CD14-positive monocyte (primary cell): ENCODE results near the gene AOPEP. TPM values are rescaled to one million over a fixed set of nuclear protein-coding genes. Genes with fewer than 3 reads are reported as not detected.
A peak's percentile ranks its signal among the peaks of the same experiment; 100 is the strongest.

ENCODE experiments used
- DNase-seq, 3 donors: peaks; one replicate each; pipeline ENCODE4 v3.0.0-alpha.2; 2011 to 2022
- H2AFZ ChIP-seq: 2 replicates; pipeline ENCODE4 v1.6.0; 2012; ENCODE audit warnings: mild to moderate bottlenecking, low read depth, low read length, inconsistent platforms; ENCODE audit not compliant: insufficient read depth, poor library complexity, severe bottlenecking
- H3K27ac ChIP-seq, 2 donors: 1 replicate in 1 of 2; 2 replicates in 1 of 2; pipeline ENCODE4 v1.5.1; 2012 to 2013; ENCODE audit warnings: low read length in 2 of 2, control low read depth in 1 of 2, inconsistent platforms in 1 of 2, low read depth in 1 of 2, mild to moderate bottlenecking in 1 of 2
- H3K27me3 ChIP-seq, 2 donors: one replicate each; pipeline versions ENCODE4 v1.6.0 to v1.6.1; 2011 to 2013; ENCODE audit warnings: low read length in 2 of 2; ENCODE audit not compliant: control insufficient read depth in 2 of 2, insufficient read depth in 2 of 2
- H3K36me3 ChIP-seq, 2 donors: replicated peaks in 1 of 2; 1 replicate in 1 of 2; 2 replicates in 1 of 2; pipeline versions ENCODE4 v1.5.1 to v1.6.1; 2012 to 2013; ENCODE audit warnings: low read length in 2 of 2, control low read depth in 1 of 2, inconsistent platforms in 1 of 2, mild to moderate bottlenecking in 1 of 2; ENCODE audit not compliant: insufficient read depth in 2 of 2, control insufficient read depth in 1 of 2
- H3K4me1 ChIP-seq, 2 donors: 1 replicate in 1 of 2; 2 replicates in 1 of 2; pipeline versions ENCODE4 v1.5.1 to v1.6.1; 2012 to 2013; ENCODE audit warnings: low read length in 2 of 2, control low read depth in 1 of 2, inconsistent platforms in 1 of 2, mild to moderate bottlenecking in 1 of 2, moderate library complexity in 1 of 2; ENCODE audit not compliant: insufficient read depth in 2 of 2, control insufficient read depth in 1 of 2
- H3K4me2 ChIP-seq: replicated peaks from 2 replicates; pipeline ENCODE3; 2012; ENCODE audit warnings: low read length, moderate library complexity, mild to moderate bottlenecking; ENCODE audit not compliant: poor library complexity, severe bottlenecking; ENCODE audit errors: extremely low read depth
- H3K4me3 ChIP-seq, 3 experiments: fragments of 200-600 bp in 1 of 3; sonication (generic) in 1 of 3; replicated peaks in 1 of 3; 1 replicate in 2 of 3; 2 replicates in 1 of 3; pipeline ENCODE4 v1.5.1; 2011 to 2013; ENCODE audit warnings: low read length in 3 of 3, mild to moderate bottlenecking in 3 of 3, control low read depth in 2 of 3, low read depth in 2 of 3, inconsistent platforms in 1 of 3, moderate library complexity in 1 of 3
- H3K79me2 ChIP-seq: 2 replicates; pipeline ENCODE4 v1.6.0; 2012; ENCODE audit warnings: mild to moderate bottlenecking, control low read depth, inconsistent platforms, low read length, moderate library complexity; ENCODE audit not compliant: insufficient read depth
- H3K9ac ChIP-seq: 2 replicates; pipeline ENCODE4 v1.6.0; 2017; ENCODE audit warnings: low read length, mild to moderate bottlenecking; ENCODE audit not compliant: insufficient read depth, poor library complexity, severe bottlenecking
- H3K9me3 ChIP-seq, 2 donors: replicated peaks in 1 of 2; 1 replicate in 1 of 2; 2 replicates in 1 of 2; pipeline versions ENCODE4 v1.5.1 to v1.6.1; 2012 to 2013; ENCODE audit warnings: low read length in 2 of 2, control low read depth in 1 of 2; ENCODE audit not compliant: control insufficient read depth in 1 of 2, insufficient read depth in 1 of 2
- H4K20me1 ChIP-seq: 2 replicates; pipeline ENCODE4 v1.6.0; 2012; ENCODE audit warnings: mild to moderate bottlenecking, low read length, control low read depth, moderate library complexity; ENCODE audit not compliant: insufficient read depth
- H3K27ac Mint-ChIP-seq, 7 donors: one replicate each; pipeline ENCODE4 v1.8.0; 2020; ENCODE audit warnings: mild to moderate bottlenecking in 7 of 7, mixed read lengths in 7 of 7, moderate library complexity in 6 of 7, inconsistent platforms in 2 of 7
- H3K27me3 Mint-ChIP-seq, 3 donors: one replicate each; pipeline ENCODE4 v1.8.0; 2021 to 2022; ENCODE audit warnings: low read depth in 3 of 3, mild to moderate bottlenecking in 3 of 3, mixed read lengths in 3 of 3, moderate library complexity in 3 of 3, inconsistent platforms in 1 of 3
- H3K36me3 Mint-ChIP-seq, 2 donors: one replicate each; pipeline ENCODE4 v1.8.0; 2020; ENCODE audit warnings: mixed read lengths in 2 of 2, inconsistent platforms in 1 of 2, mild to moderate bottlenecking in 1 of 2
- H3K4me1 Mint-ChIP-seq: one replicate; pipeline ENCODE4 v1.8.0; 2020; ENCODE audit warnings: mild to moderate bottlenecking, mixed read lengths
- H3K4me3 Mint-ChIP-seq, 2 donors: one replicate each; pipeline ENCODE4 v1.8.0; 2020; ENCODE audit warnings: mild to moderate bottlenecking in 2 of 2, mixed read lengths in 2 of 2, moderate library complexity in 1 of 2
- H3K9me3 Mint-ChIP-seq, 7 donors: one replicate each; pipeline ENCODE4 v1.8.0; 2020 to 2022; ENCODE audit warnings: mixed read lengths in 7 of 7, mild to moderate bottlenecking in 6 of 7, moderate library complexity in 6 of 7, inconsistent platforms in 2 of 7
- WGBS: methylation state at CpG from one replicate; pipeline ENCODE4 v1.1.5; 2013; ENCODE audit warnings: missing lambda C conversion rate; ENCODE audit not compliant: insufficient coverage; 5-methylcytosine and 5-hydroxymethylcytosine counted together
- intact Hi-C, 2 donors: fragments of 100-400 bp; cut with micrococcal nuclease; formaldehyde crosslinking; loops; one replicate each; pipeline versions ENCODE4 v1.15.0 to v1.15.1; 2023
- polyA plus RNA-seq, 3 donors: library from polyadenylated mRNA; depleted of rRNA in 1 of 3; unstranded in 2 of 3; stranded (reverse) in 1 of 3; fragments of 300-500 nt in 2 of 3; fragments of >200 nt in 1 of 3; fragmentation: Illumina TruSeq in 2 of 3; gene quantifications; 1 replicate in 2 of 3; 2 replicates in 1 of 3; pipeline ENCODE4 v1.2.3, GENCODE V29; 2012 to 2021
- TF ChIP-seq, protein P1 (sequence below): fragments of 200-600 bp; IDR thresholded peaks from one replicate; pipeline ENCODE4 v1.8.0; 2022; ENCODE audit warnings: antibody characterized with exemption, mild to moderate bottlenecking

The AOPEP gene
- polyA plus RNA-seq, 3 donors = 3.0 to 4.1 (median 3.1) TPM

DNA sequence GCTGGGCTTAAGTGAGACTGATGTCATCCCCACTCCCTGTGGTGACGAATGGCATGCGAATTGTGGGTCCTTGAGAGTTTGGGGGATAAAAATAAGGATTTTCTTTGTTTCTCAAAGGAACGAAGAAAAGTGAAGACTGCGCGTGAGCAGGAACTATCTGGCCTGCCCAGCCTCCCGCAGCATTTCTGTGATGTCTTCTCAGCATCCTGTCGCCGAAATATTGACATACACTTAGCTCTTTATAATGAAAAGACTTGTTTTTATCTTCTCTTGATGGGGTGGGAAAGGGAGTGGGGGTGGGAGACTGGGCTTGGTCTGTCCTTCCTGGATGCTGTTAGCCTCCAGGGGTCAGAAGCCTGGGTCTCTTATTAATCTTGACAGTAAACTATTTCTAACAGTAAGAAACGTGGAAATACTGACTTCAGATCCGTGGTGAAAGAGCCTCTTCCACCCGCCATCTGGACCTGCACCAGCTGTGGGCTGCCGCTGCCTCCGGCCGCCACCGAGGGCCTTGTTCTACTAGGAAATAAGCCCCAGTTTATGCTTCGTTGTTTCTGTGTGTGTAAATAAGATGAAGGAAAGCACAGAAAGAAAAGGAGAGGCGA lies 351.4 kb downstream of the AOPEP start:
- 87% methylated on average over 4 of the region's 17 CpGs for WGBS
- TF ChIP-seq, protein P1, sequence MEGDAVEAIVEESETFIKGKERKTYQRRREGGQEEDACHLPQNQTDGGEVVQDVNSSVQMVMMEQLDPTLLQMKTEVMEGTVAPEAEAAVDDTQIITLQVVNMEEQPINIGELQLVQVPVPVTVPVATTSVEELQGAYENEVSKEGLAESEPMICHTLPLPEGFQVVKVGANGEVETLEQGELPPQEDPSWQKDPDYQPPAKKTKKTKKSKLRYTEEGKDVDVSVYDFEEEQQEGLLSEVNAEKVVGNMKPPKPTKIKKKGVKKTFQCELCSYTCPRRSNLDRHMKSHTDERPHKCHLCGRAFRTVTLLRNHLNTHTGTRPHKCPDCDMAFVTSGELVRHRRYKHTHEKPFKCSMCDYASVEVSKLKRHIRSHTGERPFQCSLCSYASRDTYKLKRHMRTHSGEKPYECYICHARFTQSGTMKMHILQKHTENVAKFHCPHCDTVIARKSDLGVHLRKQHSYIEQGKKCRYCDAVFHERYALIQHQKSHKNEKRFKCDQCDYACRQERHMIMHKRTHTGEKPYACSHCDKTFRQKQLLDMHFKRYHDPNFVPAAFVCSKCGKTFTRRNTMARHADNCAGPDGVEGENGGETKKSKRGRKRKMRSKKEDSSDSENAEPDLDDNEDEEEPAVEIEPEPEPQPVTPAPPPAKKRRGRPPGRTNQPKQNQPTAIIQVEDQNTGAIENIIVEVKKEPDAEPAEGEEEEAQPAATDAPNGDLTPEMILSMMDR = no peak
- no peak overlapping the region for H3K4me3 ChIP-seq
- no peak overlapping the region for H3K4me2 ChIP-seq
- Mint-ChIP-seq H3K9me3 (no peaks in the 10 kb centered on the region), H3K4me3 (no peak overlapping the region), H3K27ac (peak overlapping the region in 1 of 7 donors; percentile 43), H3K4me1 (no peaks in the 10 kb centered on the region), H3K27me3 (no peaks in the 10 kb centered on the region), H3K36me3 (peaks cover 0 to 10% of the 10 kb centered on the region in 2 donors)
- no peaks in the 10 kb centered on the region for H4K20me1 ChIP-seq
- no peaks in the 10 kb centered on the region for H3K27me3 ChIP-seq
- H2AFZ ChIP-seq = no peak overlapping the region
- H3K9me3 ChIP-seq = no peaks in the 10 kb centered on the region
- H3K36me3 ChIP-seq = peaks cover 0 to 3% of the 10 kb centered on the region in 2 donors
- H3K79me2 ChIP-seq = no peaks in the 10 kb centered on the region
- no peak for DNase-seq
- H3K4me1 ChIP-seq = no peaks in the 10 kb centered on the region
- intact Hi-C loops = no loop called here
- no peak overlapping the region for H3K9ac ChIP-seq
- no peak overlapping the region for H3K27ac ChIP-seq

DNA sequence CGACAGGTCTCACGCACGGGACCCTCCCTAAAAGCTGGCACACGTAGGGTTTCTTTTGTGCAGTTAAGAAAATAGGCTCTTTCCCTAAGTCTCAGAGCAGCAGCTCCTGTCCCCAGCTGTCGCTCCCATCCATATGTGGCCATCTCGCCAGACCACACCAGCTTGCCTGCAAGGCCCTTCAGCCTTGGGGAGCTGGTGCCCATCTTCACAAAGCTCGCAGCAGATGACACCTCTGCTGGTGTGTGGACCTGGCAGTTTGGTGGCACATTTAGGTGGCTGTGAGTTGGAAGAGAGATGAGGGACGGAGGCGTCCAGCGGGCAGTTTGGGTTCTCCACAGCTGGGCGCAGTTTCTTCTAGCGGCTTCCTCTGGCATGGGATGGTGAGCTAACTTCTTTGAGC lies 352.0 kb downstream of the AOPEP start:
- Histone ChIP-seq H3K4me1 (no peaks in the 10 kb centered on the region), H2AFZ (no peak overlapping the region), H3K27me3 (no peaks in the 10 kb centered on the region), H4K20me1 (no peaks in the 10 kb centered on the region), H3K79me2 (no peaks in the 10 kb centered on the region), H3K4me3 (no peak overlapping the region), H3K36me3 (peaks cover 0 to 3% of the 10 kb centered on the region in 2 donors), H3K9ac (no peak overlapping the region), H3K27ac (no peak overlapping the region), H3K4me2 (no peak overlapping the region), H3K9me3 (no peaks in the 10 kb centered on the region)
- H3K27ac Mint-ChIP-seq = no peak overlapping the region
- H3K36me3 Mint-ChIP-seq = peaks cover 0 to 16% of the 10 kb centered on the region in 2 donors
- no peak overlapping the region for H3K4me3 Mint-ChIP-seq
- intact Hi-C loops = no loop called here
- WGBS = 100% methylated on average over 8 of the region's 12 CpGs
- DNase-seq = no peak
- no peaks in the 10 kb centered on the region for H3K27me3 Mint-ChIP-seq
- H3K4me1 Mint-ChIP-seq = no peaks in the 10 kb centered on the region
- no peaks in the 10 kb centered on the region for H3K9me3 Mint-ChIP-seq
- TF ChIP-seq, protein P1 = no peak
